Liver (tissue), 9 donors: Measurements from ENCODE around the gene OCEL1. TPM values are rescaled to one million over a fixed set of nuclear protein-coding genes. Genes with fewer than 3 reads are reported as not detected.

Experiments used
- DNase-seq: peaks from one replicate; pipeline ENCODE4 v3.0.0-alpha.2; 2017; ENCODE audit warnings: low spot score
- H3K27ac ChIP-seq, 2 donors: one replicate each; pipeline ENCODE4 v1.7.0; 2013; ENCODE audit warnings: inconsistent platforms in 2 of 2, low read length in 2 of 2, control low read depth in 1 of 2, low read depth in 1 of 2, mild to moderate bottlenecking in 1 of 2
- H3K27me3 ChIP-seq, 4 donors: one replicate each; pipeline versions ENCODE4 v1.6.1 to v1.7.0; 2013; ENCODE audit warnings: low read length in 3 of 4, inconsistent platforms in 1 of 4, mild to moderate bottlenecking in 1 of 4, moderate library complexity in 1 of 4; ENCODE audit not compliant: control insufficient read depth in 4 of 4, insufficient read depth in 4 of 4
- H3K36me3 ChIP-seq, 4 donors: one replicate each; pipeline versions ENCODE4 v1.6.1 to v1.7.0; 2013; ENCODE audit warnings: low read length in 3 of 4, mild to moderate bottlenecking in 3 of 4, low read depth in 1 of 4, moderate library complexity in 1 of 4; ENCODE audit not compliant: control insufficient read depth in 4 of 4, insufficient read depth in 3 of 4
- H3K4me1 ChIP-seq, 4 donors: one replicate each; pipeline versions ENCODE4 v1.6.1 to v1.7.0; 2013; ENCODE audit warnings: low read length in 3 of 4, mild to moderate bottlenecking in 3 of 4, moderate library complexity in 1 of 4; ENCODE audit not compliant: control insufficient read depth in 4 of 4, insufficient read depth in 4 of 4
- H3K4me3 ChIP-seq, 3 donors: one replicate each; pipeline versions ENCODE4 v1.6.1 to v1.7.0; 2013; ENCODE audit warnings: low read length in 3 of 3, control low read depth in 1 of 3, low read depth in 1 of 3, mild to moderate bottlenecking in 1 of 3
- H3K9ac ChIP-seq, 2 donors: one replicate each; pipeline ENCODE4 v1.7.0; 2013; ENCODE audit warnings: low read length in 2 of 2, mild to moderate bottlenecking in 2 of 2, moderate library complexity in 2 of 2, control low read depth in 1 of 2, low read depth in 1 of 2
- H3K9me3 ChIP-seq, 4 donors: one replicate each; pipeline versions ENCODE4 v1.6.1 to v1.7.0; 2013; ENCODE audit warnings: low read length in 3 of 4; ENCODE audit not compliant: control insufficient read depth in 4 of 4
- ATF3 ChIP-seq: IDR thresholded peaks from 2 replicates; pipeline ENCODE4 v1.6.1; 2016; ENCODE audit warnings: antibody characterized with exemption
- CTCF ChIP-seq: fragments of 150-350 bp; IDR thresholded peaks from 2 replicates; pipeline ENCODE4 v1.5.1; 2017; ENCODE audit warnings: improper control_type of control experiment, low read depth, low read length; ENCODE audit not compliant: missing input control
- EGR1 ChIP-seq, 2 donors: IDR thresholded peaks; 2 replicates each; pipeline ENCODE4 v1.6.1; 2016 to 2018; ENCODE audit warnings: antibody characterized with exemption in 2 of 2, low read depth in 2 of 2
- FOXA1 ChIP-seq: IDR thresholded peaks from 2 replicates; pipeline ENCODE4 v1.6.1; 2016; ENCODE audit warnings: antibody characterized with exemption
- FOXA2 ChIP-seq: IDR thresholded peaks from 2 replicates; pipeline ENCODE4 v1.6.1; 2016; ENCODE audit warnings: antibody characterized with exemption
- GABPA ChIP-seq, 2 donors: IDR thresholded peaks in 1 of 2; conservative IDR thresholded peaks in 1 of 2; 2 replicates each; pipeline ENCODE4 v1.6.1; 2016; ENCODE audit warnings: antibody characterized with exemption in 2 of 2, mild to moderate bottlenecking in 1 of 2, moderate library complexity in 1 of 2
- HNF4A ChIP-seq, 2 donors: conservative IDR thresholded peaks; 2 replicates each; pipeline ENCODE4 v1.6.1; 2016; ENCODE audit warnings: antibody characterized with exemption in 2 of 2, mild to moderate bottlenecking in 2 of 2
- JUND ChIP-seq, 2 donors: IDR thresholded peaks; 2 replicates each; pipeline ENCODE4 v1.6.1; 2016; ENCODE audit warnings: antibody characterized with exemption in 2 of 2
- MAX ChIP-seq: IDR thresholded peaks from 2 replicates; pipeline ENCODE4 v1.6.1; 2016; ENCODE audit warnings: antibody characterized with exemption
- RAD21 ChIP-seq, 2 donors: IDR thresholded peaks; 2 replicates each; pipeline ENCODE4 v1.6.1; 2016; ENCODE audit warnings: antibody characterized with exemption in 2 of 2, mild to moderate bottlenecking in 2 of 2
- REST ChIP-seq: IDR thresholded peaks from 2 replicates; pipeline ENCODE4 v1.6.1; 2016; ENCODE audit warnings: antibody characterized with exemption, mild to moderate bottlenecking
- RXRA ChIP-seq, 2 donors: IDR thresholded peaks; 2 replicates each; pipeline ENCODE4 v1.6.1; 2017 to 2018; ENCODE audit warnings: antibody characterized with exemption in 2 of 2, mild to moderate bottlenecking in 1 of 2
- SP1 ChIP-seq: IDR thresholded peaks from 2 replicates; pipeline ENCODE4 v1.6.1; 2018; ENCODE audit warnings: antibody characterized with exemption, mild to moderate bottlenecking
- TAF1 ChIP-seq: conservative IDR thresholded peaks from 2 replicates; pipeline ENCODE4 v1.6.1; 2016; ENCODE audit warnings: antibody characterized with exemption, mild to moderate bottlenecking
- WGBS: extraction: QIAGEN DNeasy Blood & Tissue Kit; methylation state at CpG from one replicate; pipeline ENCODE4 v1.1.7; 2013; 5-methylcytosine and 5-hydroxymethylcytosine counted together
- polyA plus RNA-seq, 2 donors: library from polyadenylated mRNA; stranded (reverse) in 1 of 2; unstranded in 1 of 2; fragments of 200-250 nt in 1 of 2; fragments of >200 nt in 1 of 2; fragmentation: Nextera tagmentation in 1 of 2; extraction: Ambion mirVana in 1 of 2; gene quantifications; one replicate each; pipeline versions ENCODE4 v1.2.1 to v1.2.3, GENCODE V29; 2013 to 2015
- total RNA-seq, 2 donors: library from RNA; depleted of rRNA; stranded (reverse); fragments of >200 nt; gene quantifications; one replicate each; pipeline ENCODE4 v1.2.3, GENCODE V29; 2014
- donor health status: healthy.
- donor health status: healthy.
- donor health status: healthy.
- donor health status: healthy.
- donor health status: healthy.

Gene OCEL1
- total and polyA plus RNA-seq, 4 donors, result 4.9 to 32.5 (median 20.8) TPM

- Histone ChIP-seq H3K4me3 (no peak overlapping the region), H3K27ac (no peak overlapping the region), H3K9ac (no peak overlapping the region), H3K4me1 (peaks cover 0 to 5% (median 2%) of the 10 kb centered on the region in 4 donors), H3K27me3 (no peaks in the 10 kb centered on the region), H3K36me3 (no peaks in the 10 kb centered on the region), H3K9me3 (no peaks in the 10 kb centered on the region)
- DNase-seq, result no peak
- TF ChIP-seq JUND (IDR thresholded peaks at IDR 0.05) (no peak), GABPA (IDR thresholded peaks at IDR 0.05 in 1 of 2, conservative IDR thresholded peaks at IDR 0.05 in 1 of 2) (no peak)
- 60% methylated on average over 1 of the region's 1 CpG for WGBS
These were observed 33.9 kb downstream of the OCEL1 start for GRCh38 chr19:17259934-17260333.

GRCh38 chr19:17260842-17261325 is 34.9 kb downstream of the OCEL1 start:
- peak; percentile 70 to 90 for TF ChIP-seq RAD21 (IDR thresholded peaks at IDR 0.05)
- no peak for TF ChIP-seq ATF3
- TF ChIP-seq FOXA2, result no peak
- TF ChIP-seq TAF1, result no peak
- no peak for TF ChIP-seq REST
- peak; percentile 89 for TF ChIP-seq CTCF
- Histone ChIP-seq H3K4me3 (no peak overlapping the region), H3K27me3 (no peaks in the 10 kb centered on the region), H3K9me3 (no peaks in the 10 kb centered on the region), H3K9ac (no peak overlapping the region), H3K36me3 (no peaks in the 10 kb centered on the region), H3K27ac (no peak overlapping the region), H3K4me1 (no peaks in the 10 kb centered on the region)
- DNase-seq, result peak; percentile 91
- WGBS, result 24% methylated on average over 15 of the region's 15 CpGs

- Histone ChIP-seq H3K27me3 (no peaks in the 10 kb centered on the region), H3K9me3 (no peaks in the 10 kb centered on the region), H3K4me3 (no peak overlapping the region), H3K4me1 (peaks cover 0 to 2% (median 1%) of the 10 kb centered on the region in 4 donors), H3K9ac (no peak overlapping the region), H3K27ac (no peak overlapping the region), H3K36me3 (no peaks in the 10 kb centered on the region)
- no peak for DNase-seq
- WGBS, result 90% methylated on average over 16 of the region's 16 CpGs
- TF ChIP-seq HNF4A (conservative IDR thresholded peaks at IDR 0.05), result no peak
- TF ChIP-seq TAF1, result no peak
- TF ChIP-seq REST, result no peak
- no peak for TF ChIP-seq FOXA1
- no peak for TF ChIP-seq SP1
- TF ChIP-seq CTCF, result no peak
- TF ChIP-seq GABPA (IDR thresholded peaks at IDR 0.05 in 1 of 2, conservative IDR thresholded peaks at IDR 0.05 in 1 of 2), result no peak
- TF ChIP-seq MAX, result no peak
- TF ChIP-seq RXRA (IDR thresholded peaks at IDR 0.05), result no peak
- TF ChIP-seq EGR1 (IDR thresholded peaks at IDR 0.05; ENCODE audit: low read depth in 2 of 2), result no peak
These were observed 36.5 kb downstream of the OCEL1 start for GRCh38 chr19:17262557-17262956.
